GM21360 (cell line): Measurements from ENCODE around the gene TBCC.

Experiments
- ATAC-seq: cut with Tn5 transposase; IDR thresholded peaks from one replicate; pipeline ENCODE4 v1.9.1; 2021; ENCODE audit warnings: mild to moderate bottlenecking, moderate library complexity; ENCODE audit not compliant: unreplicated experiment

Gene TBCC

GRCh38 chr6:42697268-42697655 lies 48.6 kb downstream of the TBCC start:
- ATAC-seq = no peak

- no peak for ATAC-seq
Observed at GRCh38 chr6:42696526-42697267, 49.2 kb downstream of the TBCC start.

GRCh38 chr6:42694586-42694985 lies 51.3 kb downstream of the TBCC start:
- ATAC-seq = no peak
